ENCODE results near the gene CCDC192.

The CCDC192 gene

GRCh38 chr5:127985811-127986325 lies 282.7 kb downstream of the CCDC192 start:
- DNase-seq (ENCODE audit: low read depth) = no peak

DNA sequence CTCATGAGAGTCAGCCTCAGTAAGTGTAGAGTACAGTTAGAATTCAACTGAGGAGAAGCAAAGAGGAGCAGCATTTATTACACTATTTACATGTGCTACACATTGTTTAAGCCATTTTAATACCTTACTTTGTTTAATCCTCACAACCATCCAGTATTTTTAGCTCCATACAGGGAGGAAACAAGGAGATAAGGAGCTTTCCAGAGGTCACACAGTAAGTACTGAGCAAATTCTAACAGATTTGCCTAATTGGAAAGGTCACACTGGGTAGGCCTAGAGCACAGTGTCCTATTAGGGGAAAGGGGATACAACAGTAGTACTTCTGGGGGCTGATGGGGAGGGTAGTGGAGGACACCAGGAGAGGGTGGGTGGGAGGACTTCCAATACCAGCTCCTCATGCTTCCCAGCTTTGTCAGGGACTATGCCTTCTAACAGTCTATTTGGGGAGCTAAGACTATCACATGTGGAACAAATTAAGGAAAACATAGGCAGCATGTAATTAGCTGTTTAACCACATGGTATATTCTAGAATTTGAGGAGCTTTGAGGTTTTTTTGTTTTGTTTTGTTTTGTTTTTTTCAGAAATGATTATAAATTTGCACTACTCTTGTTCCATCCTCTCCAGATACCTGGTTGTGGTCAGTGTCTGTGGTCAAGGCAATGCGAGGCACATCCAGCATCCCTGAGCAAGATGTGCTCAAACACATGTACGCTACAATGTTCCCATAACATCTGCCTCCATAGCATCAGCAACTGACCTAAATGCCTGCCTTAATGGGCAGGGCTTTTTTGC lies 284.4 kb downstream of the CCDC192 start:
- DNase-seq (ENCODE audit: low read depth) = no peak

GRCh38 chr5:127988146-127988760 lies 285.1 kb downstream of the CCDC192 start:
- no peak for DNase-seq (ENCODE audit: low read depth)

Measured in T-helper 22 cell (primary cell).